ENCODE data around the gene IBA57. TPM values are rescaled to one million over a fixed set of nuclear protein-coding genes. Genes with fewer than 3 reads are reported as not detected.

IBA57 gene
- polyA plus RNA-seq, 2 of the 4 experiments (the other 2 are of a cell fraction), result 1.5 to 2.2 TPM

DNA sequence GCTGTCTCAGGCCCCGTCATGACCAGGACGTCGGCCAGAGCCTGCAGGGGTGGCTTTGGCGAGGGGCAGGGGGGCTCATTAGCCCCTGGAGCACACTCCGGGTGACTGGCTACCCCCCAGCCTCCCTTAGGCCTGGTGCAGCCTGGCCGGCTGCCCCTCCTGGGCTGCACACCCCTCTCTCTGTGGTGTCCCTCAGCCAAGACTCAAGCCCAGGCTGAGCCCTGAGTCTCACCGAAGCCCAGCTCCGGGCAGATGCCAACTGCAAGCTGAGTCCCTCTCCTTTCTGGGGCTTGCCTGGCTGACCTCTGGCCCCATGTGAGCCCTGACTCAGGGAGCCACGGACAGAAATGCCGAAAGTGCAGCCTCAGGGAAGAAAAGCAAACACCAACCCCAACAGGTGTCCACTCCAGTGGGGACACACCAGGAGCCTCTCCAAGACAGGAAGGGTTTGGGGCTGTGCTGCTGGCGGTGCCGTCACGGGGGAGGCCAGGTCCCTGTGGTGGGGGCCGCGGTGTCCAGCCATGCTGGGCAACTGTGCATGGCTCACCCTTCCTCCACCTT, 5.3 kb upstream of the IBA57 start:
- Histone ChIP-seq H3K27ac (no peak overlapping the region), H3K9me3 (no peaks in the 10 kb centered on the region), H3K4me3 (no peak overlapping the region), H3K4me1 (peaks cover 6% of the 10 kb centered on the region; the same call in 2 of the 3 replicates), H3K4me2 (no peak overlapping the region)
- 58% methylated on average over 10 of the region's 15 CpGs for WGBS (ENCODE audit: missing lambda C conversion rate)
- FAIRE-seq (no peak), DNase-seq (ENCODE audit: low read depth in 1 of 2, low spot score in 1 of 2) (no peak), ATAC-seq (no peak)
- TF ChIP-seq TP53 (CRISPR knock-in tag; IDR thresholded peaks at IDR 0.05), result no peak
- TF ChIP-seq CHD2 (IDR thresholded peaks at IDR 0.05; ENCODE audit: low read length, partially characterized antibody), result no peak
- no peak for TF ChIP-seq SMC3 (IDR thresholded peaks at IDR 0.05)
- no peak for TF ChIP-seq EP300 (IDR thresholded peaks at IDR 0.05)
- TF ChIP-seq HEYL (CRISPR knock-in tag; IDR thresholded peaks at IDR 0.05), result no peak
- no peak for TF ChIP-seq HOXB13 (CRISPR knock-in tag; IDR thresholded peaks at IDR 0.05; ENCODE audit: low read depth)
- TF ChIP-seq EHF (CRISPR knock-in tag; IDR thresholded peaks at IDR 0.05), result no peak
- no peak for TF ChIP-seq ZSCAN20 (CRISPR knock-in tag; IDR thresholded peaks at IDR 0.05)
- no peak for TF ChIP-seq CHD4 (IDR thresholded peaks at IDR 0.05; ENCODE audit: borderline replicate concordance)
- no peak for TF ChIP-seq POLR2A (IDR thresholded peaks at IDR 0.05; ENCODE audit: low read length)
- TF ChIP-seq, protein P1, sequence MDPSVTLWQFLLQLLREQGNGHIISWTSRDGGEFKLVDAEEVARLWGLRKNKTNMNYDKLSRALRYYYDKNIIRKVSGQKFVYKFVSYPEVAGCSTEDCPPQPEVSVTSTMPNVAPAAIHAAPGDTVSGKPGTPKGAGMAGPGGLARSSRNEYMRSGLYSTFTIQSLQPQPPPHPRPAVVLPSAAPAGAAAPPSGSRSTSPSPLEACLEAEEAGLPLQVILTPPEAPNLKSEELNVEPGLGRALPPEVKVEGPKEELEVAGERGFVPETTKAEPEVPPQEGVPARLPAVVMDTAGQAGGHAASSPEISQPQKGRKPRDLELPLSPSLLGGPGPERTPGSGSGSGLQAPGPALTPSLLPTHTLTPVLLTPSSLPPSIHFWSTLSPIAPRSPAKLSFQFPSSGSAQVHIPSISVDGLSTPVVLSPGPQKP (IDR thresholded peaks at IDR 0.05; ENCODE audit: low read depth, low read length), result no peak
- TF ChIP-seq KDM5A (IDR thresholded peaks at IDR 0.05), result no peak
- no peak for TF ChIP-seq NR3C1 (IDR thresholded peaks at IDR 0.05)
- TF ChIP-seq JUN (IDR thresholded peaks at IDR 0.05), result no peak
- TF ChIP-seq CBX2 (IDR thresholded peaks at IDR 0.05; ENCODE audit: borderline replicate concordance, low read depth), result no peak
- no peak for TF ChIP-seq RAD21 (conservative IDR thresholded peaks at IDR 0.05 in 1 of 2, IDR thresholded peaks at IDR 0.05 in 1 of 2)
- ChIA-PET CTCF (interaction anchor here (1.0 kb wide), 1 partner anchor 51 kb away, joined by 4 read pairs; no protein-coding TSS in a partner anchor), POLR2A (interaction anchor here (1.5 kb wide), 1 partner anchor 10 kb away, joined by 4 read pairs; the partner anchor contains the start of gene GJC2)

DNA sequence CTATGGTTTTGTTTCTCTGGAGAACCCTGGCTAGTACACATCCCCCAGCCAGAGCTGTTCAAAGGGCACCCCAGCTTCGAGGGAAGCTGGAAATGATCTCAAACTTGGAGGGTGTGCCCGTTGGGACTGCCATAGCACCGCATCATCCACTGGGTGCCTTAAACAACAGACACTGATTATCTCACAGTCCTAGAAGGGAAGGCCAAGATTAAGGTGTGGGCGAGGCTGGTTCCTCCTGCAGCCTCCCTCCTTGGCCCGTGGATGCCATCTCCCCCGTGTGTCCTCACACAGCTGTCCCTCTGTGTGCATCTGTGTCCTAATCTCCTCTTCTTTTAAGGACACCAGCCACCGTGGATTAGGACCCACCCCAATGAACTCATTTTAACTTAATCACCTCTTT, 4.2 kb upstream of the IBA57 start:
- WGBS (ENCODE audit: missing lambda C conversion rate), result 42% methylated on average over 6 of the region's 7 CpGs
- ATAC-seq, result no peak
- no peak overlapping the region for H3K4me3 ChIP-seq
- no peaks in the 10 kb centered on the region for H3K9me3 ChIP-seq
- POLR2A ChIA-PET, result no interaction called here
- H3K4me2 ChIP-seq, result no peak overlapping the region
- TF ChIP-seq POLR2A (IDR thresholded peaks at IDR 0.05; ENCODE audit: low read length), result no peak
- TF ChIP-seq RAD21 (conservative IDR thresholded peaks at IDR 0.05 in 1 of 2, IDR thresholded peaks at IDR 0.05 in 1 of 2), result no peak
- TF ChIP-seq, protein P2, sequence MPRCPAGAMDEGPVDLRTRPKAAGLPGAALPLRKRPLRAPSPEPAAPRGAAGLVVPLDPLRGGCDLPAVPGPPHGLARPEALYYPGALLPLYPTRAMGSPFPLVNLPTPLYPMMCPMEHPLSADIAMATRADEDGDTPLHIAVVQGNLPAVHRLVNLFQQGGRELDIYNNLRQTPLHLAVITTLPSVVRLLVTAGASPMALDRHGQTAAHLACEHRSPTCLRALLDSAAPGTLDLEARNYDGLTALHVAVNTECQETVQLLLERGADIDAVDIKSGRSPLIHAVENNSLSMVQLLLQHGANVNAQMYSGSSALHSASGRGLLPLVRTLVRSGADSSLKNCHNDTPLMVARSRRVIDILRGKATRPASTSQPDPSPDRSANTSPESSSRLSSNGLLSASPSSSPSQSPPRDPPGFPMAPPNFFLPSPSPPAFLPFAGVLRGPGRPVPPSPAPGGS (IDR thresholded peaks at IDR 0.05), result no peak
- no peak for TF ChIP-seq MAFK (IDR thresholded peaks at IDR 0.05; ENCODE audit: partially characterized antibody)
- no peak for TF ChIP-seq HOXB5 (CRISPR knock-in tag; IDR thresholded peaks at IDR 0.05)
- TF ChIP-seq PHF8 (IDR thresholded peaks at IDR 0.05; ENCODE audit: borderline replicate concordance, low read depth), result no peak
- TF ChIP-seq ZNF302 (CRISPR knock-in tag; IDR thresholded peaks at IDR 0.05), result no peak
- TF ChIP-seq HOXA7 (CRISPR knock-in tag; IDR thresholded peaks at IDR 0.05), result no peak
- TF ChIP-seq EHF (CRISPR knock-in tag; IDR thresholded peaks at IDR 0.05), result no peak
- TF ChIP-seq, protein P3, sequence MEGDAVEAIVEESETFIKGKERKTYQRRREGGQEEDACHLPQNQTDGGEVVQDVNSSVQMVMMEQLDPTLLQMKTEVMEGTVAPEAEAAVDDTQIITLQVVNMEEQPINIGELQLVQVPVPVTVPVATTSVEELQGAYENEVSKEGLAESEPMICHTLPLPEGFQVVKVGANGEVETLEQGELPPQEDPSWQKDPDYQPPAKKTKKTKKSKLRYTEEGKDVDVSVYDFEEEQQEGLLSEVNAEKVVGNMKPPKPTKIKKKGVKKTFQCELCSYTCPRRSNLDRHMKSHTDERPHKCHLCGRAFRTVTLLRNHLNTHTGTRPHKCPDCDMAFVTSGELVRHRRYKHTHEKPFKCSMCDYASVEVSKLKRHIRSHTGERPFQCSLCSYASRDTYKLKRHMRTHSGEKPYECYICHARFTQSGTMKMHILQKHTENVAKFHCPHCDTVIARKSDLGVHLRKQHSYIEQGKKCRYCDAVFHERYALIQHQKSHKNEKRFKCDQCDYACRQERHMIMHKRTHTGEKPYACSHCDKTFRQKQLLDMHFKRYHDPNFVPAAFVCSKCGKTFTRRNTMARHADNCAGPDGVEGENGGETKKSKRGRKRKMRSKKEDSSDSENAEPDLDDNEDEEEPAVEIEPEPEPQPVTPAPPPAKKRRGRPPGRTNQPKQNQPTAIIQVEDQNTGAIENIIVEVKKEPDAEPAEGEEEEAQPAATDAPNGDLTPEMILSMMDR (IDR thresholded peaks at IDR 0.05), result no peak
- DNase-seq (ENCODE audit: low read depth in 1 of 2, low spot score in 1 of 2), result no peak
- H3K27ac ChIP-seq, result no peak overlapping the region
- CTCF ChIA-PET, result interaction anchor here (2.9 kb wide), 1 partner anchor 31 kb away, joined by 11 read pairs; no protein-coding TSS in a partner anchor
- no peak for FAIRE-seq
- peaks cover 6% of the 10 kb centered on the region; the same call in 2 of the 3 replicates for H3K4me1 ChIP-seq

Data from A549 (cell line).